HG02973 (cell line): ENCODE measurements around the gene MRPS22.
A peak's percentile ranks its signal among the peaks of the same experiment; 100 is the strongest.

Experiments
- ATAC-seq: cut with Tn5 transposase; IDR thresholded peaks from one replicate; pipeline ENCODE4 v1.9.1; 2021; ENCODE audit warnings: moderate library complexity; ENCODE audit not compliant: unreplicated experiment

Gene MRPS22

DNA sequence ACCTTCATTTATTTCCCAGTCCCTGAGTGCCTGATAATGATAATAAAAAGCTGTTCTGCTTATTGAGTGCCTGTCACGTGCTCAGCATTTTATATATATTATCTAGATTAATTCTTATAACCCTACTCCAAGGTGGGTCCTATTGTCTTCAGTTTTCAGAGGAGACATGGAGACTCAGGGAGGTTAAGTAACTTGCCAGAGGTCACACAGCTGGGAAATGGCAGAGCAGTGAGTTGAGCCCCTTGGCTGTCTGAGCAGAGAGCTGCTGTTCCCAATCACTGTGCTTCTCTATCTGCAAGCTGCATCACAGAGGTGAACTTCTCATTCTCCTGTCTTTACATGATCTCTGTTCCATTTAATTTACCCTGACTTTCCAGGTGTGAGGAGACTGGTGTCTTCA, 32.3 kb upstream of the MRPS22 start:
- no peak for ATAC-seq

DNA sequence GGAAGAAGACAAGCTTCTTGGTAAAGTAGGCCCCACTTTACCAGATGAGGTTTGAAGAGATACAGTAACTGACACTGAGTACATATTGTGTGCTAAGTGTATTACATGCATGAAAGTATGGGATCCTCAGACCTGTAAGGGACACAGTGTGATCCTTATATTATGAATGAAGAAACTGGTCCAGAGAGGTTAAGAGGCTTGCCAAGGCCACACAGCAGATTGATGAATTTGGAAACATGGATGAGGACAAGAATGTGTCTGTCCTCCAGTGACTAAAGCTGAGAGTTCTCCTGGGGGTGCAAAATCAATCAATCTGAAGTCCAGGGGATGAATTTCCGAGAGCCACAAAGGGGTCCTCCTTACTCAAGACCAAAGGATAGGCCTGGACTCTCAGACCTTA, 31.4 kb upstream of the MRPS22 start:
- ATAC-seq = no peak

DNA sequence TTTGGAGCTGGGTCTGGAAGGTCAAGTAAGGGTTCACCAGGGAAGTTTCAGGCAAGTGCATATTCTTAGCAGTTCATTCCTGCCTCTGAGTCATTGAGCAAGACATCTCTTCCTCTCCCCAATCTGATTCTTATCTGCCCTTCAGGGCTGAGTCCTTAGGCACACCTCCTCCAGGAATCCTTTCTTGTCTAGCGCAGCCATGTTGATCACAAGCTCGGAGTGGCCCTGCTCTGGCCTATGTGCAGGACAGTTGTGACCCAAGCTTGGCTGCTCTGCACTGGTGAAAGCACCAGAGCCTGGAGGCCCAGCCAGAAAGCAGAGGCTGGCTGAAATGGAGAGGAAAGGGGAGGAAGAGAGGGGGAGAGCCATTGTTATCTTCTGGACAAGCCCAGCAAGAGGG, 30.9 kb upstream of the MRPS22 start:
- ATAC-seq = no peak

DNA sequence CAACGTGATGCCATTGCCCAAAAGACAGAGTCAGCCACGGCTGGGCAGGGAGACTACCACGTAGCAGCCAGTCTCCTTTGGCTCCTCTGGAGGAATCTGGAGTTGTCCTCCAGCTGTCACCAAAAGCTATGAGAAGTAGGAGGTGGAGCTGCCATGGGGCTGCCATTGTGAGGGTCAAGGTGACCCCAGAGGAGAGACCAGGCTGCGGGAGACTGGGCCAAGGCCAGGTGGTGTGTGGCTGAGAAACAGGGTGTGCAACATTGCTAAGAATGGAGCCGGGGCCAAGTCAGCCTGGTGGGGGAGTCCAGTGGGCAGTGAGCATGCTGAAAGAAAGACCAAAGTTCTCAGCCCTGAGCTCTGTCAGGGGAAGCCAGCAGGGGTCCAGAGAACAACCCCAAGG, 29.9 kb upstream of the MRPS22 start:
- ATAC-seq = no peak

DNA sequence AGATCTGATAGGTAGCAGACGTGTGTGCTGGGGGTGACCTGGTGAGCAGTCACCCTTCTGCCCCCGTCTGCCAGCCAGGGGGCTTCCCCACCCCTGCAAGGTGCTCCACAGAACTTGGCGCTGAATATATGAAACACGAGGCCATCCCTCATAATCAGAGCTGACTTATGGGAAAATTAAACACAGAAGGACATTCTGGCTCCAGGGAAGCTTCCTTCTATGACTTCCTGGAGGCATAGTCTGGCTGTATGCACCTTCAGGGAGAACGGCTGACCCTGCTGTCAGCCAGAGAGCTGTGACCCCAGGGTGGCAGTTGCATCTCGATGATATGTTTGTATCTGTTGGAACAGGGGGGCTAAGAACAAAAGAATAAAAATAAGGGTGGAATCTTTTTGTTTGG, 26.6 kb upstream of the MRPS22 start:
- no peak for ATAC-seq

DNA sequence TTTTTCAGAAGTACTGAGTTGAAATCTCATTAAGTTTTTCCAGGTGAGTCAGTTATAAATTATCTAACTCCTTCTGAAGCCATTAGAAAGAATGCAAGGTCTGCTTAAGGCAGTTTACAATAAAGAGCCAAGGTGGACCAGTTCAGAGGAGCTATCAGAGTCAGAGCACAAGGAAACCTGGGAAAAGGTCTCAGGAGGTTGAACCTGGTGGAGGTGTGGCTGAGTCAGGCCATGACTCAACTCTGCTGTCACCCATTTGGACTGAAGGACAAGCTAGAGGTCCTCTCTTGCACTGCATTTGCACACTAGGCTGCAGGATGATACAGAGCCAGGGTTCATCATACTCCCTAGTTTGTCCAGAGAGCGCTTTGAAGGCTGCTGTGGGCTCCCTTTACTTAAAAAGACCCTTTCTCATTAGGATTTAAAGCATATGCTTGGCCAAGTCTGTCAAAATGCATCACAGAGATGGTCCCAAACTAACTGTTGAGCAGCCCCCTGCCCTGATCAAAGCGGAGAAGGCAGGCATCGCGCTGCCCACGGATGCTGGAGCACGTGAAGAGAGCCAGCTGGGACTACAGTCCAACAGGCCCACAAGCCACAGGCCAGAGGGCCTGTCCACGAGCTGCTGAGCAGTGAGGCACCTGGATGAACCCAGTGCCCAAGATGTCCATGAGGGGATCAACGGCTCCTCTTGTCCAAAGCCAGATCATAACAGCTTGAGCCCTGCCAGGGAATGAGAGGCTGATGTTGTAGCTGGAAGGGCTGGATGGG, 26.0 kb upstream of the MRPS22 start:
- ATAC-seq = no peak

DNA sequence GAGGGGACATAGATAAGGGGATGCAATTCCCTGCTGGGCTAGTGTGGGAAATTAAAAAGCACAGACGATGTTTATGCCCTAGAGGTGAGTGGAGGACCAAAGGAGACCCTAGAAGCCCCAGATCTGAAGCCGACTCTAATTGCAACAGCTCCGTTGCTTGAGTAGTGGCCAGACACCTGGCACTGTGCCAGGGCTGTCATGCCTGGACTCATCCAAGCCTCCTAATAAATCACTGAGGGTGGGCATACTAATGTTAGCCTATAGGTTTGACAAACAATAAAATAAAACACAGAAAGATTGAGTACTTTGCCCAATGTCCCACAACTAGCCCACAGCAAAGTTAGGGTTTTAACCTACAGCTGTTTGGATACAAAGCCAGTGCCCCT, 25.4 kb upstream of the MRPS22 start:
- no peak for ATAC-seq

DNA sequence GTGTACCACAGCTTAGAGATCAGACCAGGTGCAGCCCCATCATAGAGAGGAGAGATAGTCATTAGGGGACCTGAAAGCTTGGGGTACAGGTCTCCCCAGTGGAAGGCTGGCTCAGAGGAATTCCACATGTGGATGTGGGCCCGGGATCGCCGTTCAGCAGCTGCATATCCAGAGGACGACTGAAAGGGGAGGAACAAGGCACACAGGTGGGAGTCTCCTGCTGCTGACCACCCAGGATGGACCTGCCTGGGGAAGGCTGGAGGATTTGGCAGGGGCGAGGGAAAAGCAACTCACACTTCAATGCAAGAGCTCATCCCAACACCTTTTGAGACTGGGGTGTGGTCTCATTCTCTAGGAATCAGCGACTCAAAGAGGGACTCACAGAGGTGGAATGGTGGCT, 25.0 kb upstream of the MRPS22 start:
- ATAC-seq = no peak

DNA sequence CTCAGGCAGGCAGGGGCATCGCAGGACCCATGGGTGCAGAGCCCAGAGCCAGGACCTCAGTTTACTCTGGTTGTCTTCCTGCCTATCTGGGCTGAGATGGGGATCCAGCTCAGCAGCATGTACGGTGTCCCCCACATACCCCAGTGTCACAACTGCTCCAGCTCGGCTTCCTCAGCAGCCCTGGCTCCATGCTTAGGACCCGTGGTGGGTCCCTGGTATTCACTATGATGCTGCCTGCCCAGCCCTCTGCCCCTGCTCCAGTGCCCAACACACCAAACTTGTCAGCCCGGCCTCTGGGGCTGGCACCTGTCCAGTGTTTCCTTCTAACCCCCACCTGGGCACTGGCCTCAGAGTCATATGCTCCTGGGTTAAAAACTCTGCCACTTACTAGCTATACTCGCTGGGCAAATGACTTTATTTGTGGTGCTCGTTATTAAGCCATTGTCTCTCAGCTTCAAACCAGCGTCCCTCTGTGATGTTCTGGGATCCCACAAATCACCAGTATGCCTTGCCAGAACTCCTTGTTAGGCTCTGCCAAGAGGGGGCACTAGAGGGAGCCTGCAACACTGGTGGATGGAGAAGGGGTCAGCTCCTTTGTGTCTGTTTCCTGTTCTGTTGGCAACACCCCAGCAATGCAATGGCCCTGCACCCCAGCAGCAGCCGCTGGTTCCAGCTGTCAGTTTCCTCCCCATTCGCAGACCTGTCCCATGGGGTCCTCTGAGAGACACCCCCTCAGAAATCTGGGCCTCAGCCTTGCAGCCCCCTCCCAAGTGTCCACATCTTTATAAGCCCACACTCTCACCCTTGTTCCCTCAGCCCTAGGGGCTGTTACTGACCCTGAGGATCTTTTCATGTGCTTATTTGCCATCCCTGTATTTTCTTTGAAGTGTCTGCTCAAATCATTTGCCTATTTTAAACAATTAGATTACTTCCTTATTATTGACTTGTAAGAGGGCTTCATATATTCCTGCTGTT, 24.1 kb upstream of the MRPS22 start:
- no peak for ATAC-seq

DNA sequence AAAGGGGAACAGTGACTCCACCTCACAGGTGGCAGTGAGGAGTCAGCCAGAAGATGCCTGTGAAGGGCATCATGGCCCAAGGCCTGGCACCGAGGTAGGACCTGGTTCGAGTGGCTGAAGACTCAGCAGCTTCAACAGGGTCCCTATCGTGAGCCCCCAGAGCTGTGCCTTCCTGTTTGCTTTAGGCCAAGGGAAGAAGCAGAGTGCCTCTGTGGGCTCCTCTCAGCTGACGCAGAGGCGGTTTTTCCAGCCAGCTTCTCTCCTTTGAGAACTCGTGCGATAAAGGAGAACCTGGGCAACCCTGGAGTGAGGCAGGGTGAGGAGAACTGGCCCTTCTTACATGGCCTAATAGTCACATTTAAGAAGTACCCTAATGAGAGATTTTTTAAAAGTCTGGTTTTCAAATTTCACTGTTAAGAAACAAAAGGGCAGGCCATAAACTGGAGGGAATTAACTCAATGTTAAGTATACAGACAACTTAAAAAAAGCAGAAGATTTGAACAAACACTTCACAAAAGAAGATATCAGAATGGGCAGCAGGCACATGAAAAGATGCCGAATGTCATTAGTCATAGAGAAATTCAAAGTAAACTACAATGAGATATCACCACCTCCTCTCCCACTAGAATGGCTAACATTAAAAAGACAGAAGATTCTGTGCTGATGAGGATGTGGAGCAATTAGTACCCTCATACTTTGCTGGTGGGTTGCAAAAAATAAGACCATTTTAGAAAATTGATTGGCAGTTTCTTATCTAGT, 23.1 kb upstream of the MRPS22 start:
- ATAC-seq = no peak

DNA sequence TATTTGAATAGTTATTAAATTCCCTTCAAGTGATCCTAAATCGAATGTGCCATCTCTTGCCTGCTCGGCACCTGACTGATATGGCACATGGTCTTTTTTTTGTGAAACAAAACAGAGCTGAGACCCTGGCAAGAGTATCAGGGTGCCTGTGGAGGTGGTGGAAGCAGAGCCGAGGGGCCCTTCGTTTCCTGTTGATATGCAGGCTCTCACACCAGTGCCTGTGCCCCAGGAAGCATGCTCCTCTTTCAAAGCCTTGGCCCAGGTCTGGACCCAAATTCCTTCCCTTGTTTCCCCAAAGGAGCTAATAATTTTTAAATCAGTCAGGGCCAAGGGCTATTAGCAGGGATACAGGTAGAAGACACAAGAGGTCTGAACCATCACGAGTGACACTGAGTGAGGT, 21.5 kb upstream of the MRPS22 start:
- ATAC-seq = no peak

DNA sequence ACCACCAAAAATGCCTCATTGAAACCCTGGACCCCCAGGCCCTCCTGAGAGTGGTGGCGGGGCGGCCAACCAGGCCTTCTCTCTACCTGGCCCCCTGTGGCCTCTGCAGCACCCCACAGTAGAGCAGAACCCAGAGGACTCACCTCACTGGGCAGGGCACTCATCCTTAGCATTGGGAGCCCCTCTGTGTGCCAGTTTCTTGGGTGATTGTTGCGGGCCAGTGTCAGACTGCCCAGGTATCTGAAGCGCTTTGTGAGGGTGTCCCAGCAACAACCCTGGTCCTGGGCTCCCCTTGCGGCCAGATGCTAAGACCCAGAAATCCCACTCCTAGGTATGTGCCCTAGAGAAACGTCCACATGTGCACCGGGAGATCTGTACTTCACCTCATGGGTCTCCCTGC, 20.7 kb upstream of the MRPS22 start:
- no peak for ATAC-seq

DNA sequence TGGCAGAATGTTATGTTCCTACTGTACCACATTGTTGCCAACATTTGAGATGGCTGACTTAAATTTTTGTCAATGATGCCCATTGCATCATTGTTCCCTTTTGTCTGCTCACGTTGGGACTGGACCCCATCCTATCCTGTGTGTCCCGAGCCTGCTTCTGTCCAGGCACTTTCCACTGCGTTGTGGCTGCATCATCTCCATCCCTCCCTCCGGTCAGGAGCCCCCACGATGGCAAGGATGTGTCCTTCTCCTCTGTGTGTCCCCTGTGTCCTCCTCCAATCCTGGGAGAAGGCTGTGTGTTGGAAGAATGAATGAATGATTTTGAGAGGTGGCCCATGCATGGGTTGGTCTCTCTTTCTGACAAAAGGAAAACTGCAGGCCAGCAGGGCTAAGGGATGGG, 19.4 kb upstream of the MRPS22 start:
- ATAC-seq = no peak

DNA sequence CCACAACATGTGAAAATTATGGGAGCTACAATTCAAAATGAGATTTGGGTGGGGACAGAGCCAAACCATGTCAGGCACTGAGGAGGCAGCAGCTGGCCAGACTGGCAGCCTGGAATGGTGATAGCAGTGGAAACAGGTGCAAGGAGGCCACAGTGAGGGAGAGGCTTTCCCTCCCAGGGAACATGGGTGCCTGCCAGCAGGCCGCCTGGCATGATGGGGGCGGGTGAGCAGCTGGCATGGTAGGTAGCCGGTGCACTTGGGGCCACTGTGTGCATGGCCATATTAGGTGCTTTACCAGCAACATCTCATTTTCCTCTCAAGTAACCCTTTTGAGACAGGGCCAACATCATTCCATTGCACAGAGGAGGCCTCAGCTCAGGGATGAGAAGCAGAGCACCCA, 18.3 kb upstream of the MRPS22 start:
- no peak for ATAC-seq

DNA sequence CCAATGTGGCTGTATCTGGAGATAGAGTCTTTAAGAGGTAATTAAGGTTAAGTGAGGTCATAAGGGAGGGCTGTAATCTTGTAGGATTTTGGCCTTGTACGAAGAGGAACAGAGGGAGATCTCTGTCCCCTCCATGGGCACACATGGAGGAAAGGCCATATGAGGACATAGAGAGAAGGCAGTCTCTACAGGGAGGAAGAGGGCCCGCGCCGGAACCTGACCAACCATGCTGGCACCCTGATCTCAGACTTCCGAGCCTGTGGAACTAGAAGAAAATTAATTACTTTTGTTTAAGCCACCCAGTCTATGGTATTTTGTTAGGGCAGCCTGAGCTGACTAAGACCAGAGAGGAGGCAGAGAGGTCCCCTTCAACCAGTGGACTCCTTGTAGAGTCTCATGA, 17.7 kb upstream of the MRPS22 start:
- ATAC-seq = no peak

DNA sequence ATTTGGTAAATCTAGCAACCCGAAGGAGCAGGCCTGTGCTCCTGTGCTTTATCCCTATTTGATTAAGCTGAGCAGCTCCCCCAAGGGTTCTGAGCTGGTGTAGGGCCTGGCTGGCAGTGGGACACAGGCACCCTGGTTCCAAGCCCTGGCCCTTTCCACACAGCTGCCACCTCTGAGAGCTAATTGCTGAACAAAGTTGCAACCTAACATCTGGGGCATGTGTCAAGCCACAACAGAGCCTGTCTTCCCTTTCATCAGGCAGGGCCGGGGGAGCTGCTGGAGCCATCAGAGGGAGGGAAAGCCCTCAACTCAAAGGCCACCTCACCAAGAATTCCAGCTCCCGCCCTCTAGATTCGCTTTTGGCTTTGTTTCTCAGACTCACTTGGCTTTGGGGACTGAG, 17.1 kb upstream of the MRPS22 start:
- no peak for ATAC-seq

DNA sequence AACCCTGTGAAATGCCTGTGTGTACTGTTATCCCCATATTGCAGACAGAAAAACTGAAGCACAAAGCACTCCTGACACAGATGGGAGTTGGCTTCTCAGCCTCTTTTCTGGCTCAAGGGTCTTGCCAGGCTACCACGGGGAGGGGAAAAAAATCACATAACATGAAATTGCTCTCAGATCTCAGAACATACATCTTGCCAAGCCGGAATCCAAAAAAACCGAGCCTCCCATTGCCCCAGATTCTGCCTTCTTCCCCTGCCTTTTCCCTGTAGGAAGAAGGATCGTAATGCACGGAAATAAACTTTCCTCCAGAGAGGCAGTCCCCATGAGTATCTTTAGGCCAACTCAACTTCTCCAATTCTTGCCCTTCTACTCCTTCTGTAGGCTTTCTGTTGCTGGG, 16.6 kb upstream of the MRPS22 start:
- no peak for ATAC-seq

DNA sequence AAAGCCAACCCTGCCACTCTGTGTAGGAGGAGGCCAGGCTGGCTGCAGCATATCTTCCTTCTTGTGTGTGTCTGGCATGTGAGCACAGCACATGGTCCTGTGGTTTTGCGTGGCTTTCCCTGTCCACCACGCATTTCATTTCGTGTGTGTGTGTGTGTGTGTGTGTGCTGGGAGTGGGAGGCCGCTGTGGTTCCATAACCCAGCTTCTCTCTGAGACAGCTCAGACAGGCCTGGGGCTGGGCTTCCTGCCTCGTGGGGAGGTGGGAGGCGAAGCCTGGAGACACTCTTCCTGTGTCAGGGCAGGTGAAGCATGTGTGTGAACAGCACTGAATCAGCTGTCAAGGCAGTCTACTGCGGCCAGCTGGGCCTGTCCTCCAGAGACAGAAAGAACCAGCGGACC, 16.0 kb upstream of the MRPS22 start:
- no peak for ATAC-seq

DNA sequence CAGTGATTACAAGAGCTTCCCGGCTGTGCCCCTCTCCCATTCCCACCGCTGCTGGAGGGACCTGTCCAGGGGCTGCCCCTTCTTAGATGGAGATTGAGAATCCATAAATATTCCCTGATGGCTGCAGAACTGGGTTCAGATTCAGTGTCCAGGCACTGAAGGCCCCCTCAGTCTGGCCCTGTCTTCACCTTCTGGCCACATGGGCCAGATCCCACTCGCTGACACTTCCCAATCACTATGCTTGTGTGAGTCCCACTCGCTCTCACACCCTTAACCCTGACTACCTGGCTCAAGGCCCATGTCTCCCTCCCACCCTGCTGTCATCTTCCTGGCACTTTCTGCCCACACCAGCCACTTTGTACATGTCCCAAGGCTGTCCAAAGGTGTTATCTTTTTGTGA, 15.5 kb upstream of the MRPS22 start:
- no peak for ATAC-seq

DNA sequence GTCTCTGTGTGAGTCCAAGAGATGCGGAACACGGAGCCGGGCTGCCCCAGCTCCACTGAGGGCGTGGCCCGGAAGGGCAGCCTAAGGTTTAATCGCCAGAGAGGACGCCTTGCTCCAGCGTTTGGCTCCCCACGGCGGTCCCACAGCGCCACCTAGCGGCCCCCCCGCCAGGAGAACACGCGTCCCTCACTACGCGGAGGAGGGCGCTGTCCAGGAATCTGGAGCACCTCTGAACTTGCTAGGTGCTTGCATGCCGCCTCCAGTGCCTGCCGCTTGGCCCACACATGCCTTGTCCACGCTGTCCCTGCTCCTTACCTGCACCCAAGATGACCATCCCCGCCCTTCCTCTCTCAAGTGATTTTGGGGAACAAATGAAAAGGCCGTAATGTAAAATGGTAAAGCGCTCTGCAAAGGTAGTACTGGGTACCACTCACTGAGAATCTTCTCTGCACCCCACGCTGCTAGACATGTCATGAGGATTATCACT, 14.4 kb upstream of the MRPS22 start:
- ATAC-seq = peak; percentile 99

DNA sequence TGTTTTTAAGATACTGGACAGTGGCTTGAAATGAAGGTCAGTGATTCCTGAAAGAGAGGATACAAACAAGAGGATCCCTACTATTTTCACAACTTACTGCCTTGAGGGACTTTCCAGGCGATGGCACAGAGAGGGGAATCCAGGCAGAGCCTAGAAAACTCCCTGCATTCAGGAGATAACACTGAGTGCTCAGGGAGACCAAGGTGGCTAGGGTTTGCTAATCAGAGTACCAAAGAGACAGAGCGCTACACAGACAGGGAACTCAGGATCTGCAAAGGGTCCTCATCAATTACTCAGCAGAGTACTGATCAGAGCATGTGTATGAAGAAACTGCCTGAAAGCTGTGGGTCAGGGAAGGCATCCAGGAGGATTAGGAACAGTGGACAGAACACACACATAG, 11.7 kb upstream of the MRPS22 start:
- ATAC-seq = no peak
